Measurements from ENCODE around the gene ZNF277. TPM values are rescaled to one million over a fixed set of nuclear protein-coding genes. Genes with fewer than 3 reads are reported as not detected.

Gene ZNF277
- total and polyA plus RNA-seq, 3 experiments from 2014 or later: 13.5 to 20.6 (median 14.7) TPM

DNA sequence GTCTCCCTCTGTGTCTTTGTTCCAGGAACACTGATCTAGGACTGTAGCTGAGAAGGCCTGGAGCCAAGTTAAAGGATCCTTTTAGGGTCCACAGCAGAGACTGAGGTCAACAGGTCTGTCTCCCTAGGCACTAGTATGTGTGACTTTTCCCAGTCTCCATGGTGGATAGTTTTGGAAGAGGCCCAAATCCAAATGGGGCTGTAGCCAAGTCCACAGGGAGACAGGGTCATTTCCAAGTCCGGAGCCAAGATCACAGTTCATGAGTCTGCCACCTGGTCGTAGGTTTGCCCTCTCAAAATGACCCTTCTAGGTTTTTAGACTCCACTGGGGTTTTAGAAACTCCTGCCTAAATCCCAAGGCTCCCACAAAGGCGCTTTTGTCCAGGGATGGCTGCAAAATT, 16.8 kb downstream of the ZNF277 start:
- Histone ChIP-seq H3K4me1 (ENCODE audit: insufficient read depth, low read length) (no peaks in the 10 kb centered on the region), H3K9me3 (ENCODE audit: low read length) (no peaks in the 10 kb centered on the region), H3K27me3 (ENCODE audit: insufficient read depth, low read length, poor library complexity, severe bottlenecking) (no peaks in the 10 kb centered on the region), H3K27ac (ENCODE audit: low read depth, low read length) (no peak overlapping the region), H3K4me3 (ENCODE audit: low read length) (no peak overlapping the region), H3K36me3 (ENCODE audit: insufficient read depth, low read length) (no peaks in the 10 kb centered on the region)
- no peak for DNase-seq
- H3K9me3 Mint-ChIP-seq: no peaks in the 10 kb centered on the region
- ChIA-PET CTCF (no interaction called here), POLR2A (no interaction called here)
- H3K27me3 Mint-ChIP-seq: no peaks in the 10 kb centered on the region
- H3K27ac Mint-ChIP-seq: no peak overlapping the region
- peaks cover 7 to 9% (median 9%) of the 10 kb centered on the region in 3 donors for H3K36me3 Mint-ChIP-seq
- H3K4me3 Mint-ChIP-seq: no peak overlapping the region
- H3K4me1 Mint-ChIP-seq: peaks cover 36 to 64% (median 59%) of the 10 kb centered on the region in 3 donors

DNA sequence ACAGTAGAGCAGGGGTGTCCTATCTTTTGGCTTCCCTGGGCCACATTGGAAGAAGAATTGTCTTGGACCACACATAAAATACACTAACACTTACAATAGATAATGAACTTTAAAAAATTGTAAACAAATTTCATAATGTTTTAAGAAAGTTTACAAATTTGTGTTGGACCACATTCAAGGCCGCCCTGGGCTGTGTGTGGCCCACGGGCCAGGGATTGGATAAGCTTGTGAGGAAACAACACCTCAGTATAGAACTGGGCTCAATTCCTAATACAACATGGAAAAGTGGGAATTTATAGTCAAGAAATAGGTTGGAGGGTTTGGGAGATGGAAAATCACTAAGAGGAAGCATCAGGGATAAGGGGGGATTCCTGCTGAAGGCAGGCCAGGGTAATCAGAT, 17.7 kb downstream of the ZNF277 start:
- no peaks in the 10 kb centered on the region for H3K27me3 ChIP-seq (ENCODE audit: insufficient read depth, low read length, poor library complexity, severe bottlenecking)
- no peak overlapping the region for H3K4me3 ChIP-seq (ENCODE audit: low read length)
- H3K9me3 ChIP-seq (ENCODE audit: low read length): no peaks in the 10 kb centered on the region
- CTCF ChIA-PET: interaction anchor here (1.5 kb wide), 1 partner anchor 11 kb away, joined by 3 read pairs; no protein-coding TSS in a partner anchor
- DNase-seq: no peak
- Mint-ChIP-seq H3K4me3 (no peak overlapping the region), H3K27me3 (no peaks in the 10 kb centered on the region), H3K9me3 (no peaks in the 10 kb centered on the region), H3K27ac (peak overlapping the region in 2 of 8 donors; percentile 69 to 81), H3K4me1 (peaks cover 34 to 59% (median 58%) of the 10 kb centered on the region in 3 donors), H3K36me3 (peaks cover 5 to 9% (median 7%) of the 10 kb centered on the region in 3 donors)
- POLR2A ChIA-PET: no interaction called here
- H3K4me1 ChIP-seq (ENCODE audit: insufficient read depth, low read length): no peaks in the 10 kb centered on the region
- no peaks in the 10 kb centered on the region for H3K36me3 ChIP-seq (ENCODE audit: insufficient read depth, low read length)
- no peak overlapping the region for H3K27ac ChIP-seq (ENCODE audit: low read depth, low read length)

- Histone ChIP-seq H3K4me1 (ENCODE audit: insufficient read depth, low read length) (no peaks in the 10 kb centered on the region), H3K36me3 (ENCODE audit: insufficient read depth, low read length) (no peaks in the 10 kb centered on the region), H3K9me3 (ENCODE audit: low read length) (no peaks in the 10 kb centered on the region), H3K27ac (ENCODE audit: low read depth, low read length) (no peak overlapping the region), H3K4me3 (ENCODE audit: low read length) (no peak overlapping the region), H3K27me3 (ENCODE audit: insufficient read depth, low read length, poor library complexity, severe bottlenecking) (no peaks in the 10 kb centered on the region)
- POLR2A ChIA-PET: no interaction called here
- no peaks in the 10 kb centered on the region for H3K9me3 Mint-ChIP-seq
- CTCF ChIA-PET: interaction anchor here (1.5 kb wide), 1 partner anchor 12 kb away, joined by 3 read pairs; no protein-coding TSS in a partner anchor
- H3K27ac Mint-ChIP-seq: peak overlapping the region in 1 of 8 donors; percentile 60
- no peaks in the 10 kb centered on the region for H3K27me3 Mint-ChIP-seq
- peaks cover 38 to 61% (median 61%) of the 10 kb centered on the region in 3 donors for H3K4me1 Mint-ChIP-seq
- no peak for DNase-seq
- peaks cover 5 to 9% (median 7%) of the 10 kb centered on the region in 3 donors for H3K36me3 Mint-ChIP-seq
- no peak overlapping the region for H3K4me3 Mint-ChIP-seq
These were observed 18.5 kb downstream of the ZNF277 start for GRCh38 chr7:112225006-112225405.

GRCh38 chr7:112226701-112227276, 20.3 kb downstream of the ZNF277 start:
- H3K36me3 Mint-ChIP-seq: peaks cover 4 to 7% (median 4%) of the 10 kb centered on the region in 3 donors
- H3K36me3 ChIP-seq (ENCODE audit: insufficient read depth, low read length): no peaks in the 10 kb centered on the region
- H3K27me3 ChIP-seq (ENCODE audit: insufficient read depth, low read length, poor library complexity, severe bottlenecking): no peaks in the 10 kb centered on the region
- ChIA-PET CTCF (no interaction called here), POLR2A (no interaction called here)
- peaks cover 40 to 65% (median 63%) of the 10 kb centered on the region in 3 donors for H3K4me1 Mint-ChIP-seq
- H3K27ac Mint-ChIP-seq: no peak overlapping the region
- no peaks in the 10 kb centered on the region for H3K27me3 Mint-ChIP-seq
- no peak overlapping the region for H3K27ac ChIP-seq (ENCODE audit: low read depth, low read length)
- H3K4me3 ChIP-seq (ENCODE audit: low read length): no peak overlapping the region
- H3K9me3 Mint-ChIP-seq: peaks cover 0 to 2% (median 0%) of the 10 kb centered on the region in 5 donors
- no peak overlapping the region for H3K4me3 Mint-ChIP-seq
- no peaks in the 10 kb centered on the region for H3K4me1 ChIP-seq (ENCODE audit: insufficient read depth, low read length)
- no peaks in the 10 kb centered on the region for H3K9me3 ChIP-seq (ENCODE audit: low read length)
- DNase-seq: no peak

GRCh38 chr7:112228632-112229031, 22.1 kb downstream of the ZNF277 start:
- CTCF ChIA-PET: interaction anchor here (0.6 kb wide), 1 partner anchor 969 kb away, joined by 3 read pairs; no protein-coding TSS in a partner anchor
- Histone ChIP-seq H3K36me3 (ENCODE audit: insufficient read depth, low read length) (no peaks in the 10 kb centered on the region), H3K27ac (ENCODE audit: low read depth, low read length) (no peak overlapping the region), H3K4me1 (ENCODE audit: insufficient read depth, low read length) (no peaks in the 10 kb centered on the region), H3K27me3 (ENCODE audit: insufficient read depth, low read length, poor library complexity, severe bottlenecking) (no peaks in the 10 kb centered on the region), H3K9me3 (ENCODE audit: low read length) (no peaks in the 10 kb centered on the region), H3K4me3 (ENCODE audit: low read length) (no peak overlapping the region)
- Mint-ChIP-seq H3K9me3 (peaks cover 0 to 2% (median 0%) of the 10 kb centered on the region in 5 donors), H3K4me3 (no peak overlapping the region), H3K36me3 (peaks cover 0 to 8% (median 8%) of the 10 kb centered on the region in 3 donors), H3K27me3 (peaks cover 0 to 2% of the 10 kb centered on the region in 2 donors), H3K27ac (no peak overlapping the region), H3K4me1 (peaks cover 40 to 65% (median 64%) of the 10 kb centered on the region in 3 donors)
- no peak for DNase-seq
- POLR2A ChIA-PET: no interaction called here

- Mint-ChIP-seq H3K27me3 (peaks cover 0 to 2% of the 10 kb centered on the region in 2 donors), H3K4me3 (no peak overlapping the region), H3K4me1 (peaks cover 26 to 52% (median 50%) of the 10 kb centered on the region in 3 donors), H3K27ac (no peak overlapping the region), H3K9me3 (peaks cover 0 to 7% (median 5%) of the 10 kb centered on the region in 5 donors), H3K36me3 (peaks cover 6 to 31% (median 11%) of the 10 kb centered on the region in 3 donors)
- H3K36me3 ChIP-seq (ENCODE audit: insufficient read depth, low read length): no peaks in the 10 kb centered on the region
- DNase-seq: no peak
- H3K27me3 ChIP-seq (ENCODE audit: insufficient read depth, low read length, poor library complexity, severe bottlenecking): no peaks in the 10 kb centered on the region
- CTCF ChIA-PET: no interaction called here
- no peaks in the 10 kb centered on the region for H3K4me1 ChIP-seq (ENCODE audit: insufficient read depth, low read length)
- H3K9me3 ChIP-seq (ENCODE audit: low read length): no peaks in the 10 kb centered on the region
- POLR2A ChIA-PET: no interaction called here
- H3K27ac ChIP-seq (ENCODE audit: low read depth, low read length): no peak overlapping the region
- no peak overlapping the region for H3K4me3 ChIP-seq (ENCODE audit: low read length)
These were observed 25.9 kb downstream of the ZNF277 start for GRCh38 chr7:112232212-112232978.

GRCh38 chr7:112233048-112233697, 26.7 kb downstream of the ZNF277 start:
- Histone ChIP-seq H3K4me3 (ENCODE audit: low read length) (no peak overlapping the region), H3K36me3 (ENCODE audit: insufficient read depth, low read length) (no peaks in the 10 kb centered on the region), H3K27ac (ENCODE audit: low read depth, low read length) (no peak overlapping the region), H3K9me3 (ENCODE audit: low read length) (no peaks in the 10 kb centered on the region), H3K4me1 (ENCODE audit: insufficient read depth, low read length) (no peaks in the 10 kb centered on the region), H3K27me3 (ENCODE audit: insufficient read depth, low read length, poor library complexity, severe bottlenecking) (no peaks in the 10 kb centered on the region)
- Mint-ChIP-seq H3K36me3 (peaks cover 6 to 38% (median 12%) of the 10 kb centered on the region in 3 donors), H3K9me3 (peaks cover 0 to 7% (median 5%) of the 10 kb centered on the region in 5 donors), H3K27ac (no peak overlapping the region), H3K4me3 (no peak overlapping the region), H3K27me3 (peaks cover 0 to 2% of the 10 kb centered on the region in 2 donors), H3K4me1 (peaks cover 26 to 47% (median 46%) of the 10 kb centered on the region in 3 donors)
- ChIA-PET CTCF (no interaction called here), POLR2A (no interaction called here)
- no peak for DNase-seq

- H3K36me3 ChIP-seq (ENCODE audit: insufficient read depth, low read length): no peaks in the 10 kb centered on the region
- Mint-ChIP-seq H3K27ac (no peak overlapping the region), H3K36me3 (peaks cover 6 to 42% (median 12%) of the 10 kb centered on the region in 3 donors), H3K4me1 (peaks cover 22 to 42% (median 39%) of the 10 kb centered on the region in 3 donors), H3K9me3 (peaks cover 0 to 7% (median 5%) of the 10 kb centered on the region in 5 donors), H3K4me3 (no peak overlapping the region), H3K27me3 (peaks cover 0 to 2% of the 10 kb centered on the region in 2 donors)
- no peak overlapping the region for H3K27ac ChIP-seq (ENCODE audit: low read depth, low read length)
- no peak overlapping the region for H3K4me3 ChIP-seq (ENCODE audit: low read length)
- CTCF ChIA-PET: no interaction called here
- no peaks in the 10 kb centered on the region for H3K4me1 ChIP-seq (ENCODE audit: insufficient read depth, low read length)
- DNase-seq: no peak
- no peaks in the 10 kb centered on the region for H3K9me3 ChIP-seq (ENCODE audit: low read length)
- H3K27me3 ChIP-seq (ENCODE audit: insufficient read depth, low read length, poor library complexity, severe bottlenecking): no peaks in the 10 kb centered on the region
- POLR2A ChIA-PET: no interaction called here
These were observed 27.7 kb downstream of the ZNF277 start for GRCh38 chr7:112234147-112234546.

Data from CD8-positive, alpha-beta memory T cell (primary cell).